H1 (cell line): Measurements from ENCODE around the gene CHD2. TPM values are rescaled to one million over a fixed set of nuclear protein-coding genes. Genes with fewer than 3 reads are reported as not detected.

Experiments used
- CTCF ChIA-PET: fragments of 300-600 bp; sonication (Branson Sonifier 250); formaldehyde crosslinking; loops from one replicate; lab custom pipeline; 2021; ENCODE audit not compliant: partially characterized antibody; lab: Charles Lee
- POLR2A ChIA-PET: fragments of 300-600 bp; sonication (Branson Sonifier 250); formaldehyde crosslinking; loops from one replicate; lab custom pipeline; 2021; ENCODE audit warnings: inconsistent platforms; ENCODE audit not compliant: partially characterized antibody; lab: Charles Lee
- DNase-seq, 2 experiments: peaks; one replicate each; pipeline versions ENCODE4 v3.0.0 to v3.0.0-alpha.2; 2010 to 2022; ENCODE audit warnings: low spot score in 2 of 2, low read depth in 1 of 2, mixed read lengths in 1 of 2
- FAIRE-seq: peaks from 2 replicates; lab custom pipeline; 2011; peaks lifted over from hg19 to GRCh38; lab: Jason Lieb, UNC
- H2AFZ ChIP-seq: 2 replicates; pipeline ENCODE4 v1.8.1; 2012; ENCODE audit warnings: low read length, inconsistent platforms
- H2AK5ac ChIP-seq: 2 replicates; pipeline ENCODE4 v1.6.1; 2013; ENCODE audit warnings: low read depth, low read length
- H2BK120ac ChIP-seq: replicated peaks from 2 replicates; pipeline ENCODE3; 2013; ENCODE audit warnings: low read depth, low read length, inconsistent platforms
- H2BK12ac ChIP-seq: 2 replicates; pipeline ENCODE4 v1.6.1; 2013; ENCODE audit warnings: low read depth, low read length
- H2BK15ac ChIP-seq: 2 replicates; pipeline ENCODE4 v1.6.1; 2013; ENCODE audit warnings: low read length
- H2BK20ac ChIP-seq: 2 replicates; pipeline ENCODE4 v1.6.1; 2013; ENCODE audit warnings: low read length
- H2BK5ac ChIP-seq: 2 replicates; pipeline ENCODE4 v1.6.1; 2013; ENCODE audit warnings: low read depth, low read length
- H3K14ac ChIP-seq: 2 replicates; pipeline ENCODE4 v1.6.1; 2013; ENCODE audit warnings: inconsistent platforms; ENCODE audit not compliant: insufficient read length
- H3K18ac ChIP-seq: 2 replicates; pipeline ENCODE4 v1.6.1; 2013; ENCODE audit warnings: low read length; ENCODE audit errors: extremely low read depth
- H3K23ac ChIP-seq: 2 replicates; pipeline ENCODE4 v1.6.1; 2013; ENCODE audit warnings: inconsistent platforms; ENCODE audit not compliant: insufficient read length
- H3K23me2 ChIP-seq: 2 replicates; pipeline ENCODE4 v1.6.1; 2013; ENCODE audit warnings: low read depth, low read length
- H3K27ac ChIP-seq: 2 replicates; pipeline ENCODE4 v1.6.1; 2011; ENCODE audit warnings: low read depth, low read length, inconsistent platforms
- H3K27me3 ChIP-seq, 4 experiments: replicated peaks in 1 of 4; 1 replicate in 1 of 4; 2 replicates in 3 of 4; pipeline versions ENCODE4 v1.6.1 to v1.8.1; 2011 to 2013; ENCODE audit warnings: low read length in 3 of 4, mild to moderate bottlenecking in 3 of 4, inconsistent platforms in 2 of 4, mixed read lengths in 2 of 4, moderate library complexity in 1 of 4; ENCODE audit not compliant: control insufficient read depth in 3 of 4, insufficient read depth in 3 of 4; ENCODE audit errors: extremely low read depth in 1 of 4
- H3K36me3 ChIP-seq, 4 experiments: 2 replicates each; pipeline versions ENCODE4 v1.6.1 to v1.8.1; 2011 to 2013; ENCODE audit warnings: mild to moderate bottlenecking in 4 of 4, low read length in 3 of 4, moderate library complexity in 2 of 4, control low read depth in 1 of 4, inconsistent platforms in 1 of 4; ENCODE audit not compliant: insufficient read depth in 4 of 4, control insufficient read depth in 2 of 4
- H3K4ac ChIP-seq: replicated peaks from 2 replicates; pipeline ENCODE3; 2013; ENCODE audit warnings: low read length, low read depth, mixed read lengths, inconsistent platforms; ENCODE audit not compliant: insufficient read length
- H3K4me1 ChIP-seq, 4 experiments: replicated peaks in 1 of 4; 1 replicate in 1 of 4; 2 replicates in 3 of 4; pipeline versions ENCODE4 v1.6.1 to v1.8.1; 2011 to 2013; ENCODE audit warnings: low read length in 3 of 4, inconsistent platforms in 2 of 4, mixed read lengths in 1 of 4; ENCODE audit not compliant: insufficient read depth in 4 of 4, control insufficient read depth in 3 of 4
- H3K4me2 ChIP-seq, 2 experiments: 2 replicates each; pipeline versions ENCODE4 v1.6.1 to v1.8.1; 2011 to 2013; ENCODE audit warnings: low read depth in 2 of 2, low read length in 2 of 2, control low read depth in 1 of 2, inconsistent platforms in 1 of 2, mild to moderate bottlenecking in 1 of 2; ENCODE audit not compliant: insufficient read depth in 1 of 2
- H3K4me3 ChIP-seq, 4 experiments: fragments of 200-600, 300-600 bp in 1 of 4; sonication (generic), shearing (Covaris generic), sonication (Bioruptor Twin) in 1 of 4; 2 replicates each; pipeline versions ENCODE4 v1.5.1 to v1.8.1; 2011 to 2016; ENCODE audit warnings: low read length in 4 of 4, low read depth in 3 of 4, control low read depth in 2 of 4, inconsistent platforms in 2 of 4, mild to moderate bottlenecking in 2 of 4, mixed read lengths in 1 of 4, moderate library complexity in 1 of 4; ENCODE audit not compliant: insufficient read depth in 2 of 4; ENCODE audit errors: extremely low read depth in 1 of 4
- H3K56ac ChIP-seq: replicated peaks from 2 replicates; pipeline ENCODE3; 2013; ENCODE audit warnings: low read depth, mild to moderate bottlenecking, mixed read lengths, low read length, inconsistent platforms; ENCODE audit not compliant: insufficient read length
- H3K79me1 ChIP-seq: 2 replicates; pipeline ENCODE4 v1.6.1; 2013; ENCODE audit warnings: low read depth, low read length, control low read depth
- H3K79me2 ChIP-seq, 2 experiments: 2 replicates each; pipeline versions ENCODE4 v1.6.1 to v1.8.1; 2012 to 2013; ENCODE audit warnings: low read length in 2 of 2, mild to moderate bottlenecking in 2 of 2, inconsistent platforms in 1 of 2; ENCODE audit not compliant: insufficient read depth in 2 of 2, control insufficient read depth in 1 of 2
- H3K9ac ChIP-seq, 4 experiments: replicated peaks in 1 of 4; 1 replicate in 1 of 4; 2 replicates in 3 of 4; pipeline versions ENCODE4 v1.6.1 to v1.8.1; 2011 to 2013; ENCODE audit warnings: low read depth in 3 of 4, low read length in 3 of 4, control low read depth in 2 of 4, mild to moderate bottlenecking in 2 of 4, moderate library complexity in 2 of 4, inconsistent platforms in 1 of 4; ENCODE audit errors: extremely low read depth in 1 of 4
- H3K9me3 ChIP-seq, 2 experiments: 2 replicates each; pipeline versions ENCODE4 v1.6.1 to v1.8.1; 2012 to 2013; ENCODE audit warnings: mild to moderate bottlenecking in 2 of 2, moderate library complexity in 2 of 2, control low read depth in 1 of 2, inconsistent platforms in 1 of 2, low read depth in 1 of 2, low read length in 1 of 2, mixed read lengths in 1 of 2; ENCODE audit not compliant: insufficient read depth in 2 of 2
- H4K20me1 ChIP-seq, 2 experiments: replicated peaks in 1 of 2; 2 replicates each; pipeline versions ENCODE3 to v1.8.1; 2011 to 2013; ENCODE audit warnings: inconsistent platforms in 2 of 2, low read length in 2 of 2, mild to moderate bottlenecking in 1 of 2; ENCODE audit not compliant: insufficient read depth in 2 of 2, control insufficient read depth in 1 of 2
- H4K5ac ChIP-seq: 2 replicates; pipeline ENCODE4 v1.6.1; 2013; ENCODE audit warnings: low read length, low read depth, mixed read lengths, inconsistent platforms; ENCODE audit not compliant: insufficient read length
- H4K8ac ChIP-seq: 2 replicates; pipeline ENCODE4 v1.8.0; 2013; ENCODE audit warnings: mild to moderate bottlenecking, moderate library complexity, low read length, inconsistent platforms; ENCODE audit not compliant: insufficient read depth; ENCODE audit errors: extremely low read depth
- H4K91ac ChIP-seq: replicated peaks from 2 replicates; pipeline ENCODE3; 2013; ENCODE audit warnings: low read length, mixed read lengths, inconsistent platforms; ENCODE audit not compliant: insufficient read length
- ASH2L ChIP-seq: fragments of 200-600, 300-600 bp; sonication (generic); IDR thresholded peaks from one replicate; pipeline ENCODE4 v1.7.1; 2017; ENCODE audit warnings: low read length
- CBX5 ChIP-seq: fragments of 300-800, 300-1000 bp; sonication (generic); IDR thresholded peaks from 2 replicates; pipeline ENCODE4 v1.7.1; 2016; ENCODE audit warnings: antibody characterized with exemption, low read length, low read depth
- CBX8 ChIP-seq: fragments of 300-800, 300-1000 bp; sonication (generic); IDR thresholded peaks from 2 replicates; pipeline ENCODE4 v1.7.1; 2016; ENCODE audit warnings: low read depth, low read length, borderline replicate concordance
- CTBP2 ChIP-seq: IDR thresholded peaks from 2 replicates; pipeline ENCODE4 v1.7.0; 2011; ENCODE audit warnings: borderline replicate concordance, mild to moderate bottlenecking, moderate library complexity, mixed read lengths, low read length; ENCODE audit not compliant: insufficient read depth, insufficient read length
- POU5F1 ChIP-seq: IDR thresholded peaks from 2 replicates; pipeline ENCODE4 v1.6.1; 2011; ENCODE audit warnings: low read depth, mild to moderate bottlenecking, low read length, moderate library complexity
- RAD21 ChIP-seq, 2 experiments: IDR thresholded peaks in 1 of 2; conservative IDR thresholded peaks in 1 of 2; 2 replicates each; pipeline ENCODE4 v1.6.1; 2011; ENCODE audit warnings: low read depth in 2 of 2, low read length in 2 of 2, improper control_type of control experiment in 1 of 2, inconsistent platforms in 1 of 2, mild to moderate bottlenecking in 1 of 2, moderate library complexity in 1 of 2
- SIX5 ChIP-seq: IDR thresholded peaks from 2 replicates; pipeline ENCODE4 v1.6.1; 2011; ENCODE audit warnings: mild to moderate bottlenecking, low read depth, low read length
- TBP ChIP-seq: IDR thresholded peaks from 2 replicates; pipeline ENCODE4 v1.6.1; 2011; ENCODE audit warnings: low read depth, low read length, improper control_type of control experiment
- WGBS, 2 experiments: shearing (Covaris generic) in 1 of 2; methylation state at CpG; one replicate each; pipeline versions ENCODE4 v1.1.6 to v1.1.7; 2013 to 2015; ENCODE audit warnings: low lambda C conversion rate in 2 of 2, mixed read lengths in 2 of 2, inconsistent platforms in 1 of 2, low coverage in 1 of 2, missing lambda C conversion rate in 1 of 2; ENCODE audit not compliant: insufficient replicate concordance in 2 of 2, insufficient coverage in 1 of 2, insufficient read length in 1 of 2; ENCODE audit errors: extremely low coverage in 1 of 2, missing lambda C conversion rate in 1 of 2; 5-methylcytosine and 5-hydroxymethylcytosine counted together
- polyA plus RNA-seq, 7 experiments: library from polyadenylated mRNA; depleted of rRNA in 3 of 7; stranded (reverse) in 5 of 7; unstranded in 2 of 7; fragments of >200 nt in 5 of 7; fragments of 200-250 nt in 2 of 7; gene quantifications; 1 replicate in 5 of 7; 2 replicates in 1 of 7; 4 replicates in 1 of 7; pipeline versions ENCODE4 v1.2.1 to v1.2.3, GENCODE V29; 2011 to 2013; ENCODE audit warnings: missing spikeins in 2 of 7, mixed read lengths in 2 of 7
- total RNA-seq: library from RNA; stranded (reverse); fragmentation: NEBNext Ultra II Directional; extraction: Animal tissue kit (Norgen Biotek cat#: 25700); gene quantifications from 2 replicates; pipeline ENCODE4 v1.2.1, GENCODE V29; 2021
- TF ChIP-seq, protein P1 (sequence below), 3 experiments: IDR thresholded peaks; 1 replicate in 2 of 3; 2 replicates in 1 of 3; pipeline versions ENCODE4 v1.5.1 to v1.6.1; 2011; ENCODE audit warnings: low read length in 3 of 3, mild to moderate bottlenecking in 3 of 3, inconsistent platforms in 2 of 3, low read depth in 1 of 3, moderate library complexity in 1 of 3; ENCODE audit not compliant: insufficient read depth in 1 of 3; ENCODE audit errors: control extremely low read depth in 1 of 3

The CHD2 gene
- total and polyA plus RNA-seq, 2 of the 8 experiments (the other 6 are each of a cell fraction or from before 2014, with no cell fraction given): 28.8 to 70.0 TPM

DNA sequence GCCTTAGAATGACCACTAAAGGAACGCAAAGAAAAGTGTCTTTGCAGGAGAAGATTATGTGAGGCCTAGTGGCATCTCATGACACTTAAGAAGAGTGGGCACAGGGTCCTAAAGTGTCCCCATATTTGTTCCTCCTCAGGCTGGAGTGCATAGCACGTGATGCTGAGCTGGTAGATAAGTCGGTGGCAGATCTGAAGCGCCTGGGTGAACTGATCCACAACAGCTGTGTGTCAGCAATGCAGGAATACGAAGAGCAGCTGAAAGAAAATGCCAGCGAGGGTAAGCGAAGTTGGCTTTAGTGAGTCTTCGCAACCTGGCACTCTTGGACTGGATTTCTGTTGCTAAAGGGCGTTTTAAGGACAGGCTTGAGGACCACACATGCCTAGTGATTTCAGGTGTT is 92.6 kb downstream of the CHD2 start:
- no peak overlapping the region for H3K14ac ChIP-seq
- no peak overlapping the region for H2AK5ac ChIP-seq
- H4K5ac ChIP-seq: no peak overlapping the region
- peaks cover 0 to under 1% of the 10 kb centered on the region in 2 experiments for H4K20me1 ChIP-seq
- H4K8ac ChIP-seq: no peak overlapping the region
- H3K9ac ChIP-seq: no peak overlapping the region
- H2BK15ac ChIP-seq: no peak overlapping the region
- H3K79me1 ChIP-seq: no peaks in the 10 kb centered on the region
- WGBS, 2 experiments: 90% methylated on average over 9 of the region's 9 CpGs; no CpG with 5 or more reads in 1 of the 2 experiments
- DNase-seq: no peak
- no peak overlapping the region for H3K4me2 ChIP-seq
- H3K4ac ChIP-seq: no peak overlapping the region
- no peak overlapping the region for H3K56ac ChIP-seq
- H3K27me3 ChIP-seq: no peaks in the 10 kb centered on the region
- 0 out of 4 replicates have a peak, but pooled peaks cover 0 to 3% of the 10 kb centered on the region in 2 experiments for H3K79me2 ChIP-seq
- H2BK20ac ChIP-seq: no peak overlapping the region
- no peak overlapping the region for H3K23ac ChIP-seq
- H3K18ac ChIP-seq: no peak overlapping the region
- H2BK5ac ChIP-seq: no peak overlapping the region
- H2AFZ ChIP-seq: no peak overlapping the region
- FAIRE-seq: no peak
- H3K27ac ChIP-seq: no peak overlapping the region
- no peak overlapping the region for H2BK120ac ChIP-seq
- H3K23me2 ChIP-seq: no peaks in the 10 kb centered on the region
- no peaks in the 10 kb centered on the region for H3K4me1 ChIP-seq
- H3K36me3 ChIP-seq: peaks cover 17 to 91% (median 68%) of the 10 kb centered on the region in 4 experiments
- no peak overlapping the region for H2BK12ac ChIP-seq
- ChIA-PET CTCF (interaction anchor here (0.6 to 1.5 kb wide), 6 partner anchors 9 to 60 kb away, joined by 3 to 4 read pairs (median 3); no protein-coding TSS in a partner anchor), POLR2A (interaction anchor here (1.2 kb wide), 1 partner anchor 110 kb away, joined by 3 read pairs; no protein-coding TSS in a partner anchor)
- no peaks in the 10 kb centered on the region for H3K9me3 ChIP-seq
- H3K4me3 ChIP-seq: no peak overlapping the region
- no peak overlapping the region for H4K91ac ChIP-seq
- TF ChIP-seq TBP: no peak
- TF ChIP-seq CBX5: no peak
- TF ChIP-seq CTBP2: no peak
- TF ChIP-seq, protein P1, sequence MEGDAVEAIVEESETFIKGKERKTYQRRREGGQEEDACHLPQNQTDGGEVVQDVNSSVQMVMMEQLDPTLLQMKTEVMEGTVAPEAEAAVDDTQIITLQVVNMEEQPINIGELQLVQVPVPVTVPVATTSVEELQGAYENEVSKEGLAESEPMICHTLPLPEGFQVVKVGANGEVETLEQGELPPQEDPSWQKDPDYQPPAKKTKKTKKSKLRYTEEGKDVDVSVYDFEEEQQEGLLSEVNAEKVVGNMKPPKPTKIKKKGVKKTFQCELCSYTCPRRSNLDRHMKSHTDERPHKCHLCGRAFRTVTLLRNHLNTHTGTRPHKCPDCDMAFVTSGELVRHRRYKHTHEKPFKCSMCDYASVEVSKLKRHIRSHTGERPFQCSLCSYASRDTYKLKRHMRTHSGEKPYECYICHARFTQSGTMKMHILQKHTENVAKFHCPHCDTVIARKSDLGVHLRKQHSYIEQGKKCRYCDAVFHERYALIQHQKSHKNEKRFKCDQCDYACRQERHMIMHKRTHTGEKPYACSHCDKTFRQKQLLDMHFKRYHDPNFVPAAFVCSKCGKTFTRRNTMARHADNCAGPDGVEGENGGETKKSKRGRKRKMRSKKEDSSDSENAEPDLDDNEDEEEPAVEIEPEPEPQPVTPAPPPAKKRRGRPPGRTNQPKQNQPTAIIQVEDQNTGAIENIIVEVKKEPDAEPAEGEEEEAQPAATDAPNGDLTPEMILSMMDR (IDR thresholded peaks at IDR 0.05; ENCODE audit: control extremely low read depth in 1 of 3, insufficient read depth in 1 of 3, low read depth in 1 of 3, low read length in 3 of 3): no peak
- TF ChIP-seq CBX8: no peak
- no peak for TF ChIP-seq RAD21 (IDR thresholded peaks at IDR 0.05 in 1 of 2, conservative IDR thresholded peaks at IDR 0.05 in 1 of 2; ENCODE audit: low read depth in 2 of 2, low read length in 2 of 2)
- TF ChIP-seq SIX5: no peak
- TF ChIP-seq ASH2L: no peak
- TF ChIP-seq POU5F1: no peak
